Fibroblast of pulmonary artery (primary cell): ENCODE results near the gene CSGALNACT2.

Source experiments
- DNase-seq: peaks from one replicate; pipeline ENCODE4 v3.0.0-alpha.2; 2010; ENCODE audit warnings: low read depth
- H3K4me3 ChIP-seq: replicated peaks from 2 replicates; pipeline ENCODE4 v1.5.1; 2011; ENCODE audit warnings: low read depth, mild to moderate bottlenecking, control low read depth, low read length, moderate library complexity
- TF ChIP-seq, protein P1 (sequence below): IDR thresholded peaks from 2 replicates; pipeline ENCODE4 v1.5.1; 2011; ENCODE audit warnings: mild to moderate bottlenecking, control low read depth, low read length, inconsistent platforms; ENCODE audit errors: missing control alignments

The CSGALNACT2 gene

DNA sequence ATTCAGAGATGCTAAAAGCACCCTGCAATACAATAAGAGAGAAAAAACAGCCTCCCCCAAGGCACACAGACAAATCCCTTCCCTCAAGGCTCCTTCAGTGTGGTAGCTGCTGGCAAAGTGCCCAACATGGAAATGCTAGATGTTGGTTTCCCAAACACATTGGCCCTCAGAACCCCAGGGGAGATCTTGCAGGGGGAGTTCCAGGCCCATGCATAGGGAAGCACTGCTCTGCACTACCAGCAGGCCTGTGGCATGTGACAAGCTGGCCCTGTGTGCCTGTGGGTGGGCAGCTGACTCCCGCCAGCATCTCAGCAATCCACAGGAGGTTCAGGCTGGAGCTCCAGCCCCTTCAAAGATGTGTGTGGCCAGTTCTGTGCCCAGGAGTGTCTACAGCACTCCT, 16.8 kb upstream of the CSGALNACT2 start:
- no peak overlapping the region for H3K4me3 ChIP-seq
- TF ChIP-seq, protein P1, sequence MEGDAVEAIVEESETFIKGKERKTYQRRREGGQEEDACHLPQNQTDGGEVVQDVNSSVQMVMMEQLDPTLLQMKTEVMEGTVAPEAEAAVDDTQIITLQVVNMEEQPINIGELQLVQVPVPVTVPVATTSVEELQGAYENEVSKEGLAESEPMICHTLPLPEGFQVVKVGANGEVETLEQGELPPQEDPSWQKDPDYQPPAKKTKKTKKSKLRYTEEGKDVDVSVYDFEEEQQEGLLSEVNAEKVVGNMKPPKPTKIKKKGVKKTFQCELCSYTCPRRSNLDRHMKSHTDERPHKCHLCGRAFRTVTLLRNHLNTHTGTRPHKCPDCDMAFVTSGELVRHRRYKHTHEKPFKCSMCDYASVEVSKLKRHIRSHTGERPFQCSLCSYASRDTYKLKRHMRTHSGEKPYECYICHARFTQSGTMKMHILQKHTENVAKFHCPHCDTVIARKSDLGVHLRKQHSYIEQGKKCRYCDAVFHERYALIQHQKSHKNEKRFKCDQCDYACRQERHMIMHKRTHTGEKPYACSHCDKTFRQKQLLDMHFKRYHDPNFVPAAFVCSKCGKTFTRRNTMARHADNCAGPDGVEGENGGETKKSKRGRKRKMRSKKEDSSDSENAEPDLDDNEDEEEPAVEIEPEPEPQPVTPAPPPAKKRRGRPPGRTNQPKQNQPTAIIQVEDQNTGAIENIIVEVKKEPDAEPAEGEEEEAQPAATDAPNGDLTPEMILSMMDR = no peak
- no peak for DNase-seq

DNA sequence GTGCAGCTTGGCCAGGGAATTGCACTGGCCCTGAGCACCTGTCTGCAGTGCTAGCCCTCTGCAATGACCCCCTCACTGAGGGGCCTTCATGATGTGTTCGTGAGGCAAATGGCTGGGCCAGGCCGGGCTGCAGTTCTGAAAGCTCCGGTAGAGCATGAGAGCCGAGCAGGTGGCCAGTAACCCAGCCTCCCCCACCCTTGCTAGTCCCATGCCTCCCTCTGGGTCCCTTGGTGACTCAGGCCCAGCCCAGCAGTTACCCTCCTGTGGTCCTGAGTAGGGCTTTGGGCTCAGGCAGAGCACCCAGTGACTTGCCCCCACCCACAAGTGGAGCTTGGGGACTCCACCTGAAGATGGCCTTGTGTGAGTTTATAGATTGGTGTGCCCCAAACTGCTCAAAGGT, 16.1 kb upstream of the CSGALNACT2 start:
- H3K4me3 ChIP-seq = no peak overlapping the region
- TF ChIP-seq, protein P1 = no peak
- no peak for DNase-seq

DNA sequence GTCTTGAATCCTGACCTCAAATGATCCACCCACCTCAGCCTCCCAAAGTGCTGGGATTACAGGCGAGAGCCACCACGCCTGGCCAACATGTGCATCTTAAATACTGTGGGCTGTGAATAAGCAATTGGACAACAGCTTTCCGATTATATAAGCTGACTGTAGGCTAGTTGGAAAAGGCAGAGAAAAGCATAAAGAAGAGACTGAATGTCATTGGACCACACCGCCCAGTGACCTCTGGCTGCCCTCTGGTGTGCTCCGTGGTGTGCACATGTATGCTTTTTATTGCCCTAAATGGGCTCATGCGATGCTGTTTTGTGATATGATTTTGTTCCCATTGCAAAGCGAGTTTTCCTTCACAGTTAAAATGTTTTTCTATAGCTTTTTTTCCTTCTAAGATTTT, 15.4 kb upstream of the CSGALNACT2 start:
- no peak overlapping the region for H3K4me3 ChIP-seq
- TF ChIP-seq, protein P1 = no peak
- no peak for DNase-seq

DNA sequence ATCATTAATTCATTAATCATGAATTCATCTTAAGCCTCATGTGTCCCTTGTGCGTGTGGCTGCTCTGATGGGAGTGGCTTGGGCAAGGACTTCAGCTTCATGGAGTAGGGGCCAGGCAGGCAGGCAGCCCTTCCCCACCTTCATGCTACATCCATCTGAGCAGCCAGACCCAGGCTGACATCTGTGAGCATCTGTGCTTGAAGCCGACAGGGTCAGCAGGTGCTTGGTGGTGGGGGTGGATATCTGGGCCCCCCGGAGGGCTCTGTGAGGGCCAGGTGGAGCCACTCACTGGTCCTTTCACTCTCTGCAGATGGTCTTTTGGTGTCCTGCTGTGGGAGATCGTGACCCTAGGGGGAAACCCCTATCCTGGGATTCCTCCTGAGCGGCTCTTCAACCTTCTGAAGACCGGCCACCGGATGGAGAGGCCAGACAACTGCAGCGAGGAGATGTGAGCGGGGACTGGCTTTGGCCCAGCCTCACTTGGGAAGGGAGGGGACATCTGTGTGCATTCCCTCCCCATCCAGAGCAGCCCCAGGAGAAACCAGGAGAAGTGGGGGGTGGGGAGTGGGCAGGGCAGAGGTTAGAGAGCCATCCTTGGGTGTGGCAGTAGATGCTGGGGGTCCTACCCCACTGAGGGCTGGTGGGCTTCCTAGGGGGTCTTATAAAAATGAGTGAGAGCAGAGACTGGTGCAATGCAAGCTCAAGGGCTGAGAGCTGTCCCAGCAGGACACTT, 14.7 kb upstream of the CSGALNACT2 start:
- no peak for DNase-seq
- TF ChIP-seq, protein P1 = no peak
- no peak overlapping the region for H3K4me3 ChIP-seq

DNA sequence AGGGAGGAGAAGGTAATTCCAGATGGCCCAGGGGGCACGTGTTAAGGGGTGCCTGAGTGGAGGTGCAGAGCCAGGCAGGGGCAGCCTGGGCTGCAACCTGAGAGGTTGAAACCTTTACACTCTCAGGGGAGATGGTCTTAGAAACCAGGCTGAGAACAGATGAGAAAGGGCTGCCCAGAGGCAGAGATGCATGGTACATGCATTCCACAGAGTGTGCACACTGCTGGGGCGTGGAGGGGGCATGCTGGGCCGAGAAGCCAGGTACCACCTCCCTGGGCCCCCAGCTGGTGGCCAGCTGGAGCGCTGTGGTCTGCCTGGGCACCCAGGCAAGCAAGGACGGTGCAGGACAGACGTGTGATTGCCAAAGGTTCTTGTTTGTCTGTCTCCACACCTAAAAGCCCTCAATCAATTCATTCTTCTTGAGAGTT, 14.1 kb upstream of the CSGALNACT2 start:
- TF ChIP-seq, protein P1 = no peak
- no peak for DNase-seq

DNA sequence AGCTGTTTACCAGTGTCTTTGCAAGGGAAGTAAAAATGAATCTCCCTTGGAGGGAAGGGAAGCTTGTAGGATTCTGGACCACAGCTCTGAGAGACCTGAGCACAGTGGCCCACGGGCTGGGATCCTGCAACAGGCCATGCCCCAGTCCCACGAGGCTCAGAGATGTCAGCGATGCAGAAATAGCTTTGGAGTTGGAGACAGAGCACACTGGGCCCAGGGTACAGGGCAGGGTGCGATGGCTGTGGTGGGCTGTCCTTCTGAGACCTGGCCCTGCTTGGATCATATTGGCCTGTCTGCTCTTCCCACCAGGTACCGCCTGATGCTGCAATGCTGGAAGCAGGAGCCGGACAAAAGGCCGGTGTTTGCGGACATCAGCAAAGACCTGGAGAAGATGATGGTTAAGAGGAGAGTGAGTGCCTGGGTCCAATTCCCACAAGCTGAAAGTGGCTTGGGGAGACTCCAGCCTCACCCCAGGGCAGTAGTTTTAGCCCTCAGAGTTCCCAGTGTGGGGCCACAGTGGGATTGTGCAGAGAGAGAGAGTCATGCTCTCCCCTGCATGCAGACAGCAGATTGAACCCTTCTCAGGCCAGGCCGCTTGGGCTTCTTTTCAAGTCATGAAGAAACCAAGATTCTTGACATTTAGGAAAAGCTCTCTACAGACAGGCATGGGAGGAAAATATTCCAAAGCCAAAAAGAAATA, 13.5 kb upstream of the CSGALNACT2 start:
- no peak overlapping the region for H3K4me3 ChIP-seq
- TF ChIP-seq, protein P1 = no peak
- DNase-seq = no peak

More for the DNA sequence above, 14.1 kb upstream of the CSGALNACT2 start:
- H3K4me3 ChIP-seq = no peak overlapping the region
